B cell (primary cell): ENCODE data around the gene OR8B8.

Experiments
- CTCF ChIP-seq: fragments of 200-600 bp; IDR thresholded peaks from one replicate; pipeline ENCODE4 v1.8.0; 2022; ENCODE audit warnings: antibody characterized with exemption, mild to moderate bottlenecking
- EZH2 ChIP-seq: IDR thresholded peaks from 2 replicates; pipeline ENCODE4 v1.6.1; 2012; ENCODE audit warnings: borderline replicate concordance, low read depth, mild to moderate bottlenecking, moderate library complexity, low read length; ENCODE audit not compliant: insufficient read depth, poor library complexity, severe bottlenecking

DNA sequence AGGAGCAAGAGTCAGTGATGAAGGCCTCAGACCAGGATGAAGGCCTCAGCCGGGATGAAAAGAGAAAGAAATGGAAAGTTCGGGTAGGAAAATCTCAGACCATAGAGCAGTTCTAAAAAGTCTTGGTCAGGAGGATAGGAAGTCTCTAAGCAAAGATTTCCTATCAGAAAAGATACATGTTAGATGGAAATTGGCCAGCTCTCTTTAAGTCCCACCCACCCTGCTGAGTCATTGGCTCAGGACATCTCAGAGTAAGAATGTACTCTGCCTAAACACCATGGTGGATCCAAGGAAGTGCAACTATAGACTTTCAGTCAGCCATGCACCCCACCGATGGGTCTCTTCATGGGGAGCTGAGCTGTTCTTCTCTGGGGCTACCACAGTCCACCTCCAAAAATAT is 51.1 kb downstream of the OR8B8 start:
- TF ChIP-seq CTCF, result no peak
- TF ChIP-seq EZH2, result no peak
